Lung (tissue), 4 donors: ENCODE results near the gene SF3B5. TPM values are rescaled to one million over a fixed set of nuclear protein-coding genes. Genes with fewer than 3 reads are reported as not detected.

ENCODE experiments used
- polyA plus RNA-seq, 2 donors: library from polyadenylated mRNA; stranded (reverse); fragments of 200-250 nt; gene quantifications; one replicate each; pipeline ENCODE4 v1.2.1, GENCODE V29; 2013
- total RNA-seq, 2 donors: library from RNA; depleted of rRNA in 1 of 2; stranded (reverse); fragments of >200 nt in 1 of 2; gene quantifications; one replicate each; pipeline ENCODE4 v1.2.1, GENCODE V29; 2014 to 2021
- donor health status: Bipolar disorder and iron deficiency.
- donor health status: healthy.
- donor health status: DM: yes; HTN: yes; CAD: no.

The SF3B5 gene
- total and polyA plus RNA-seq, 4 donors: 36.3 to 251 (median 162) TPM

Other genes starting within 250 kb of the SF3B5 start
- under 1 TPM in 1 of 2 donors, not detected in 1; 0.28 TPM for gene ZC2HC1B, start 231.1 kb downstream of the SF3B5 start, total RNA-seq
- gene ZC2HC1B, start 231.1 kb downstream of the SF3B5 start, polyA plus RNA-seq: not detected
- 10 to 100 TPM; 30.1 to 86.9 TPM for gene PLAGL1, start 87.3 kb downstream of the SF3B5 start, total RNA-seq
- gene PLAGL1, start 87.3 kb downstream of the SF3B5 start, polyA plus RNA-seq: 10 to 100 TPM; 15.5 to 29.2 TPM
- 10 to 100 TPM; 10.6 to 45.4 TPM for gene STX11, start 54.9 kb upstream of the SF3B5 start, total RNA-seq
- gene STX11, start 54.9 kb upstream of the SF3B5 start, polyA plus RNA-seq: 10 to 100 TPM; 26.0 to 62.7 TPM
- 100 to 1,000 TPM; 207 to 489 TPM for gene UTRN, start 189.8 kb upstream of the SF3B5 start, total RNA-seq
- gene UTRN, start 189.8 kb upstream of the SF3B5 start, polyA plus RNA-seq: 10 to 100 TPM; 24.6 to 38.7 TPM